GM21619 (cell line): ENCODE measurements around the gene ABL1.

Experiments
- ATAC-seq: cut with Tn5 transposase; IDR thresholded peaks from one replicate; pipeline ENCODE4 v1.9.1; 2021; ENCODE audit not compliant: unreplicated experiment

ABL1 gene

DNA sequence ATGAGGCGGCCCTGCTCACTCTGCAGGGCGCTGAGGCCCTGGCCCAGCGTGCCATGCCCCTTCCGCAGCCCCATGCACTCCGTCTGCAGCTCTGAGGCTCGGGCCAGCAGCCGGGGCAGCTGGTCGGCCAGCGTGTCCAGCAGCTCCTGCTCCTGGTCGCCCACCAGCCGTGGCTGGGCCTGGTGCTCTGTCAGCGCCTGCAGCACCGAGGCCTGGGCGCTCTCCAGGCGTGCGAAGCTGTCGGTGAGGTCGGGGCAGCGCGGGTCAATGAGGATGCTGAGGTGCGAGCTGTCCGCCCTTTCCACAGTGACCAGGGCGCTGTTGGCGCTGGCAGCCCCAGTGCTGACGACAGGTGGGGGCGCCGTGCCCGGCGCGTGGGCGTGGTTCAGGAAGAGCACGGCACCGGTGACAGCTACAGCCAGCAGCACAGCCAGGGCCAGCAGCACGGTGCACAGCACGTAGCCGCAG is 94.6 kb downstream of the ABL1 start:
- no peak for ATAC-seq

DNA sequence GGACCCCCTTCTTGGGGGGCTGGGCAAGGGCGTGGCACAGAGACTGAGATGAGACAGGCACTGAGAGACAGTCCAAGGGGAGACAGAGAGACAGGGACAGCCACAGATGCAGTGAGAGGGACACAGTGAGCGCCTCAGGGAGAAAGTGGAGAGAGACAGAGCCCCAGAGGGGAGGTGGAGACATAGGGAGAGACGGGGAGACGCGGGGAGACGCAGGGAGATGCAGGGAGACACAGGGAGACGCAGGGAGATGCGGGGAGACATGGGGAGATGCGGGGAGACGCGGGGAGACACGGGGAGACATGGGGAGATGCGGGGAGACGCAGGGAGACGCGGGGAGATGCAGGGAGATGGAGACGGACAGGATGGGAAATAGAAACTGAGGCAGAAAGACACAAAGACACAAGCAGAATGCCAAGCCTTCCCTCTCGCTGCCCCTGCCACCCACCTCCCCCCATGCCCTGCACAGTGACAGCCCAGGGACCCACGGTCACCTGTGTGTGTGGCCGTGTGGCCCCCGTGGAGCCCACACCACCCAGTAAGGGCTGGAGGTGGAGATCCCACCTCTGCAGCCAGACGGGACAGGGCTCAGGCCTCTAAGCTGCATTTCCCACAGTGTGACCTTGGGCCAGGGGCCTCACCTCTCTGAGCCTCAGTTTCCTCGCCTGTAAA is 95.2 kb downstream of the ABL1 start:
- ATAC-seq = no peak

DNA sequence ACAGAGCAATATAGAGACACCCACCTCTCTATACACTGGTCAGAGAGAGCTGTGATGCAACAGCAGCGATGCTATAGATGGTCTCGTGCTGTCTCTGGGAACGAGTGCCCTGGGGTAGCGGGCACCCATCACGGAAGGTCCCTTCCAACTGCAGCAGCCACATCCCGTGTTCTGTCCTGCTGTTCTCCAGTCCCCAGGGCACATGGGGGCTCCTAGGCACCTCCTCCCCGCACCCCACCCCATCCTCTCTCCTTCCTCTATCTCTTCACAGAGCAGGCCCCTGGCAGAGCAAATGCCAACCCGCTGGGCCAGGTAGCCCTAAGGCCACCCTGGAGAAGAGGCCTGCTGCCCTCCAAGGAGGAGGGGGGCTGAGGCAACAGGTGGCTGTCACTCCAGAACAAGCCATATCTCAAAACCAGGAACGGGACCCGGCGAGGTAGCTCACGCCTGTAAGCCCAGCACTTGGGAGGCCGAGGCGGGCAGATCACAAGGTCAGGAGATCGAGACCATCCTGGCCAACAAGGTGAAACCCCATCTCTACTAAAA is 95.8 kb downstream of the ABL1 start:
- no peak for ATAC-seq

DNA sequence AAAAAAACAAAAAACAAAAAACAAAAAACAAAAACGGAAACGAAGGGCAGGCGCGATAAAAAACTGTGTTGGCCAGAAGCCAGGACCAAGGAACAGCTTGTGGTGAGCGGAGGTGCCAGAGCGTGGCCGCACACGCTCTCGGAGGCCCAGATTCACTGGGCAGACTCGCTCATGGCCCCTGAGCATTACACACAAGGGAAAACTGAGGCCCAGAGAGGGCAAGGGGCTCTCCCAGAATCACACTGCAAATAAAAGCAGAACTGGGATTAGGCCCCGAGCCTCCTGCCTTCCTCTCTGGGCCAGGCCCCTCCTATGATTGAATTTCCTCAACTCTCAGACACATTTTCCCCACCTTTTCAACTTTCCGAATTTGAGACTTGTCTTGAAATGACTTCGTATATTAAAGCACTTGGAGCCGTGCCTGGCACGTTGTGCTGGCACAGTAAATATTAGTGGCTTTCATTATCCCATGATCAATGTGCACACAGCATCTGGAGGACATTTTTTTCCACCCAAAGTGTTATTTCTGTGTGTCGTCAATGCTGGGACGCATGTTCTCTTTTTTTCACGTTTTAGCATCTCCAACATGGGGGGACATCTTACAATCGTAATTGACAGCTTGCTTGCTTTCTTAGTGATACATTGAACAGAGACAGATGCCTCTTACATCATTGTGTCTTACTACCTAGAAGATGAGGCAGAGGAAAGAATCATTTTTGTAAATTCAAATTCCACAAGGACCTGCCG is 96.6 kb downstream of the ABL1 start:
- ATAC-seq = peak; percentile 46

DNA sequence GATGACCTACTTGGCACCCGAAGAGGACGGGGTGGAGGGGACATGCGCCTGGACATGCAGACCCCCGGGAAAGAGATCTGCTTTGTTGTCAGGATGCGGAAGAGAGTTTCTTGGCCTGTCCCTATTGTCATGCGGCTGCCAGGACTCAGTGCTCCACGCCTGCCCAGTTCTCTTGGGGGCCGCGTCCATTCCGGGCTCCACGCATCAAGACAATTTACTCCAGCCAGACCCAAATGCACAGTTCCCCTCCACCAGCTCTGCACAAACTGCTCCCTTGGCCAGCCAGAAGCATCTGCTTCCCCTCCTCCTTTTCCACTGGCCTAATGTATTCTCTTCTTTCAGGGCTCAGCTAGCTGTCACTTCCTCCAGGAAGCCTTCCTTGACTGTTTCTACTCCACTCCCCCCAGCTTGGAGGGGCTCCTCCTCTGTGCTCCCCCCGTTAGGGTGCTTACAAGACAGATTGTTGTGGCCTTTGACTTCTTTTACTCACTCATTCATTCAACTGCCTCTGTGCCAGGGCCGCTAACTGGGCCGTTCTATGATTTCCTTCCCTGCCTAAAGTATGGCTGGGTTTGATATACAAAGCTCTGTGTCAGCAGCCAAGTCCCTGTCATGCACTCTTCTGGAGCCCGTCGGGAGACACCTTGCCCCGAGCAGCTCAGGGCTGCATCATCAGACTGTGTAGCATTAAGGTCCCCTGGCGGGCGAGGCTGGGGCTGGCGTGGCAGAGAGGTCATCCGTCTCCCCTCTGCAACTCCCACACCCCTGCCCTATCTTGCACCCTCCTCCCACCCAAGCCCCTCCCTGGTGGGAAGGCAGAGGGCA is 97.4 kb downstream of the ABL1 start:
- no peak for ATAC-seq

DNA sequence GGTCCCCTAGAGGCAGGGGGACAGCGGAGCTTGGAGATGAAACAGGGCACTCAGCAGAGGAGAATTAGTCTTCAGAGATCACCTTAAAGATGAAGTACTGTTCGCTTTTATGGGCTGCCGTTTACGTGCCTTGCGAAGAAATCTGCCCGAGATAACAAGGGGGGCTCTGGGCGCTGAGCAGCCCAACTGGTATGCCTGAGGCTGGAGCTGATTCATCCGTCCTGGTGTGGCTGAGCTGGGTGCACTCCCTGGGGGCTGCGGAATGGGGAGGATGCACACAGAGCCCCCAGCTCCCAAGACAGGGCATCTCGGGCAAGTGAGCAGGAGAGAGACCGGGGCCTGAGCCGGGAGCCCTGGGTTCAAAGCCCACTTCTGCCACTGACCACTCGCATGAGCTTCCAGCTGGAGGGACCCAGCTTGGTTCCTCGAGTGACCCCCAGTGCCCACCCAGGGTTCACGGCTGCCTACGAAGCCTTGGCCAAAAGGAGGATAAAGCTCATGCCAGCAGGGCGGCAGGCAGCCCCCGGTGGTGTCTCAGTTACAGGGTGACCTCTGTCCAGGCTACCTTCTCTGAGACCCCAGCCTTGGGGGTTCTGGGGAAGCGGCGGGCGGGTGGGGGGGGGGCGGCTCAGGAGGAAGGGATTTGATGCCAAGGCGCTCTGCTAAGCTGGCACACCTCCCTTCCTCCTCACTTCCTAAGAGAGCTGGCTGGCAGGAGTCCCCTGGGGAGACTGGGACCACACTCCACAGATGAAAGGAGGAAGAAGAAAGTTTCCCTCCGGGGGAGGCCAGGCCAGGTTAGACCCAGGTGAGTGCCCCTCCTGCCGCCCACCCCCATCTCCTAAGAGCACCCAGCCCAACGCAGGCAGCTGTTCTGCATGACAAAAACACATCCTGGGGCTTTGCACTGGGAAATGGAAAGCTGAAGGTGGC is 98.3 kb downstream of the ABL1 start:
- ATAC-seq = no peak

DNA sequence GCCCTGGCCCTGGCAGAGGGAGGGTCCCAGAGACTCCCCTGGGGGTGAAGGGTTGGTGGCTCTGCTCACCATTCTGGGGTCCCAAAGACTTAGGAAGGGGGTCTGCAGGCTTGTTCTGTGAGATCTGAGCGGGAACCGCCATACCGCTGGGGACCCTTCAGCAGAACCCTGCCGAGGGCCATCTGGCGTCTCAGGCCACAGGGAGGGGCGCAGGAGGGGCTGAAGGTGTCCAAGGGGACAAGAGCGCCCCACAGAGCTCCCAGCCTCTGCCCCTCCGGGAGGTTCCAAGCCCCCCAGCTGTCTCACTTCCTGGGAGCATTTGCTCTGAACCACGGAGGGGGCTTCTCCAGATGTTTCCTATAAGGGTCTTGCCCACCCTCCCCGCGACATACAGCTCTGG is 99.2 kb downstream of the ABL1 start:
- ATAC-seq = no peak

DNA sequence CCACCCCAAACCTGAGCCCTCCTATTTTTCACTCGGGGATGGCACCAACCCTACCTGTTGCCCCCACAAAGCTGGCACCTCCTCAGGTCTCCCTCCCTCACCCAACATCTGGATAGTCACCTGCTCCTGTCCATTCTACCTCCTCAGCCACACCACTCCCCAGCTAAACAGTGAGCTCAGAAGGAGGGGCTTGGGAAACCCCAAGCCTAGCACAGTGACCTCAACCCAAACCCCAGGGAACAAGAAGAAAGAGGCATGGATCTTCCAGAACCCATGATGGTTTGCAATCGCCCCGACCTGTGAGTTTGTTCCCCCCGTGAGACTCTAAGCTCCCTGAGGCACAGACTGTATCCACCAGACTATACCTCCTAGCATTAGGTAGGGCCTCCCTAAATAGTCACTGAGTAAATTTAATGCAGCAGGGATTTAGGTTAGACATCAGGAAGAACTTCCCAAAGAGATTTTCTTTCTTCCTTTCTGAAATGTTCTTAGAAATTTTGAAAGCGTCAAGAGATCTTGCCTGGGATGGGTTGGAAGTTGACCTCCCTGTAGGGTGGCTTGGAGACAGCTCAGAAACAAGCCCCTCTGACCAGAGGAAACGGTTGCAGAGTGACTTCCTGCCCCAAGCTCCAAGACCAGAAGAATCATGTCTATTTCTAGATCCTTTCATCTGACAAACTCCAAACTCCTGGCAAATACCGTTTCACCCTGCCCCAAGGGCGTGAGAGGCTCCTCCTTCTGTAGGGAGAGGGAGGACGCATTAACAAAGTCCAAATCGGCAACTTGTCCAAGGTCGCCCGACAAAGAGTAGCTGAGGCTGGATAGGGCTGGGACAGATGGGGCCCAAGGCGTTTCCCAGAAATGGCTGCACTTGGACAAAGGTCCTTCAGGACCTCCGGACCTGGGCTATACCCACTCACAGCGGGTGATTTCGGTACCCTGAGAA is 99.9 kb downstream of the ABL1 start:
- ATAC-seq = no peak

DNA sequence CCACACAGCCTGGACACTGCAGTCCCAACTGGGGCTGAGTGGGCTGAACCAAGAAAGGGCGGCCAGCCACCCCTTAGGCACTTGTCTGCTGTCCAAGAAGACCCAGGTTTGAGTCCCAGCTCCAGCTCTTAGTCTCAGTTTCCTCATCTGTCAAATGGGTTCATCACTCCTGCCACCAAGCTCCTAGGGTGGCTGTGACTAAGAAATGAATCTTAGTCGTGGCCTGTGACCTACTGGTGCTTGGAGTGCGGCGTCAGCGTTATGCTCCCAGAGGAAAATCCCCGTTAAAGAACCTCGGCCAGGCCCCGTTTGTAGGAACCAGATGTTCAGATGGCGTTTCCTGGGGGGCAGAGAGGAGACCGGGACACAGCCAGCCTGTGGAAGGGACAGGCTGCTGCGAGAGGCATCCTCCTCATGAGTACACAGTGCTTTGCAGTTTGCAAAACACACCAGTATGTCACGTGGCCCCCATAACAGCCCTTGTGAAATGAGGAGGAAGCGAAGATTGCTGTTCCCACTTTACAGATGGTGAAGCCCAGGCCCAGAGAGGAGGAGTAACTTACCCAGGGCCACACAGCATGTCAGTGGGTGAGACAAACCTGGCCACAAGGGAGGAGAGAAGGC is 100.7 kb downstream of the ABL1 start:
- no peak for ATAC-seq

DNA sequence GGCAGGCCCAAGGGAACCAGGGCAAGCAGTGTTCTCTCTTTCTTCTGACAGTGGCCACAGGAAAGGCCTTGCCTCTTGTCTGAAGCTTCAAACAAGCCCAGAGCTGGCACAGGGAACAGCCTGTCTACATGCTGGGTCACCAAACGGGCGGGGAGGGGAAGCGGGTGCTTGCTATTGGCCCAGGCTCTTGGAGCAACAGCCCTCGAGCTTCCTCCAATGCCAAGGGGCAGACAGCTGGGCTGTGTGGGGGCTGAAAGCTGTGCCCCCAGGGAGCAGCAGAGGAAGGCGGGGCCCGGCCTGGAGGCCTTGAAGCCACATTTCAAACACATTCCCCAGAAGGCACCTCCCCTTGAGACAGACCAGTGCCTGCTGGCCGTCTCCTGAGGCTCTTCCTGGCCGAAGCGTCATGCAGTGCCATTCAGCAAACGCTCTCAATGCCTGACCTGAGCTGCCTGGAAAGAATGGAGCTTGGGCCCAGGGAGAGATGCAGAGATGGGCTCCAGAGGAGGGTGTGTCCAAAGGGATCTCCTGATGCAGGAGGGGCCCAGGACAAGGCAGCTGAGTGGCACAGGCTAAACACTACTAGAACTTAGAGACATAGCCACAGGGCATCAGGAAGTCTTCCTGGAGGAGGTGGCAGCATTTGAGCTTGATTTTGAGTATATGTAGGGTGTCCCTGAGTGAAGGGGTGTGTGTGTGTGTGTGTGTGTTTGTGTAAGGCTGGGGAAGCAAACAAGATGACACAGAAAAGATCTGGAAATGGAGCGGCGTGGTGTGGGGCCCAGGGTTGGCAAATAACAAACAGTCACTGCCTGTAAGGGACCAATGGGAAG is 101.4 kb downstream of the ABL1 start:
- no peak for ATAC-seq
